GM08714 (cell line): Measurements from ENCODE around the gene DIP2C.

ENCODE experiments used
- H3K4me3 ChIP-seq: fragments of 200-500 bp; sonication (Bioruptor generic); 2 replicates; pipeline ENCODE4 v1.5.1; 2014; ENCODE audit warnings: mild to moderate bottlenecking, low read length, inconsistent platforms
- ZNF274 ChIP-seq: IDR thresholded peaks from 2 replicates; pipeline ENCODE4 v1.6.1; 2012; ENCODE audit warnings: mild to moderate bottlenecking, low read depth, low read length

The DIP2C gene

GRCh38 chr10:551373-552252 lies 137.9 kb downstream of the DIP2C start:
- no peak overlapping the region for H3K4me3 ChIP-seq
- no peak for TF ChIP-seq ZNF274

GRCh38 chr10:550665-551372 lies 138.6 kb downstream of the DIP2C start:
- H3K4me3 ChIP-seq: no peak overlapping the region
- no peak for TF ChIP-seq ZNF274

- TF ChIP-seq ZNF274: no peak
- no peak overlapping the region for H3K4me3 ChIP-seq
These were observed 140.1 kb downstream of the DIP2C start for GRCh38 chr10:549391-549790.

- H3K4me3 ChIP-seq: no peak overlapping the region
- TF ChIP-seq ZNF274: no peak
These were observed 141.1 kb downstream of the DIP2C start for GRCh38 chr10:548238-548901.

- no peak overlapping the region for H3K4me3 ChIP-seq
- TF ChIP-seq ZNF274: no peak
These were observed 141.8 kb downstream of the DIP2C start for GRCh38 chr10:547591-548081.

GRCh38 chr10:546971-547590 lies 142.4 kb downstream of the DIP2C start:
- no peak overlapping the region for H3K4me3 ChIP-seq
- TF ChIP-seq ZNF274: no peak

GRCh38 chr10:546451-546850 lies 143.0 kb downstream of the DIP2C start:
- TF ChIP-seq ZNF274: no peak
- H3K4me3 ChIP-seq: no peak overlapping the region

GRCh38 chr10:543862-544822 lies 145.3 kb downstream of the DIP2C start:
- no peak for TF ChIP-seq ZNF274
- H3K4me3 ChIP-seq: no peak overlapping the region

- TF ChIP-seq ZNF274: no peak
- H3K4me3 ChIP-seq: no peak overlapping the region
These were observed 146.3 kb downstream of the DIP2C start for GRCh38 chr10:543131-543530.

- no peak for TF ChIP-seq ZNF274
- no peak overlapping the region for H3K4me3 ChIP-seq
These were observed 147.6 kb downstream of the DIP2C start for GRCh38 chr10:541750-542371.

GRCh38 chr10:541041-541440 lies 148.4 kb downstream of the DIP2C start:
- H3K4me3 ChIP-seq: no peak overlapping the region
- TF ChIP-seq ZNF274: no peak

- TF ChIP-seq ZNF274: no peak
- H3K4me3 ChIP-seq: no peak overlapping the region
These were observed 150.6 kb downstream of the DIP2C start for GRCh38 chr10:538895-539294.

- no peak for TF ChIP-seq ZNF274
- no peak overlapping the region for H3K4me3 ChIP-seq
These were observed 152.5 kb downstream of the DIP2C start for GRCh38 chr10:536935-537334.
